GM21423 (cell line): Measurements from ENCODE around the gene COL8A1.
"Not testable (repeated sequence)": the region's sequence is repeated elsewhere in the genome, so short reads cannot be mapped to it uniquely, and the experiment has no call there.

Experiments
- ATAC-seq: cut with Tn5 transposase; IDR thresholded peaks from one replicate; pipeline ENCODE4 v1.9.1; 2021; ENCODE audit warnings: mild to moderate bottlenecking, moderate library complexity; ENCODE audit not compliant: unreplicated experiment

COL8A1 gene

GRCh38 chr3:99638167-99638948 is at the start of gene COL8A1:
TSS of gene COL8A1 (plus strand) at chr3:99638594. CDS start at chr3:99790683, 152,089 bp downstream.
- ATAC-seq, result no peak

GRCh38 chr3:99589168-99589567 is 49.2 kb upstream of the COL8A1 start:
- not testable (repeated sequence) for ATAC-seq

GRCh38 chr3:99599894-99600293 is 38.5 kb upstream of the COL8A1 start:
- ATAC-seq, result no peak

- ATAC-seq, result no peak
These were observed 36.9 kb upstream of the COL8A1 start for GRCh38 chr3:99601515-99601914.

GRCh38 chr3:99602183-99602582 is 36.2 kb upstream of the COL8A1 start:
- no peak for ATAC-seq

- ATAC-seq, result no peak
These were observed 31.2 kb upstream of the COL8A1 start for GRCh38 chr3:99607151-99607550.

GRCh38 chr3:99614768-99615167 is 23.6 kb upstream of the COL8A1 start:
- ATAC-seq, result no peak

GRCh38 chr3:99620077-99620767 is 18.2 kb upstream of the COL8A1 start:
- no peak for ATAC-seq

GRCh38 chr3:99620976-99621375 is 17.4 kb upstream of the COL8A1 start:
- ATAC-seq, result no peak

- ATAC-seq, result no peak
These were observed 13.7 kb upstream of the COL8A1 start for GRCh38 chr3:99624496-99625236.

- ATAC-seq, result no peak
These were observed 13.2 kb upstream of the COL8A1 start for GRCh38 chr3:99625237-99625622.

- ATAC-seq, result no peak
These were observed 12.6 kb upstream of the COL8A1 start for GRCh38 chr3:99625643-99626416.

GRCh38 chr3:99626417-99626788 is 12.0 kb upstream of the COL8A1 start:
- no peak for ATAC-seq

- no peak for ATAC-seq
These were observed 11.2 kb upstream of the COL8A1 start for GRCh38 chr3:99627062-99627826.

GRCh38 chr3:99630815-99631214 is 7.6 kb upstream of the COL8A1 start:
- no peak for ATAC-seq

GRCh38 chr3:99633887-99634558 is 4.4 kb upstream of the COL8A1 start:
- ATAC-seq, result peak; percentile 58

- no peak for ATAC-seq
These were observed 3.5 kb upstream of the COL8A1 start for GRCh38 chr3:99634881-99635280.

- no peak for ATAC-seq
These were observed 3.0 kb upstream of the COL8A1 start for GRCh38 chr3:99635348-99635747.

GRCh38 chr3:99637016-99637367 is 1.4 kb upstream of the COL8A1 start:
- no peak for ATAC-seq
